Measurements from ENCODE around the gene CHAMP1.
A peak's percentile ranks its signal among the peaks of the same experiment; 100 is the strongest.

GRCh38 chr13:114339857-114340534 is 25.7 kb downstream of the CHAMP1 start:
- TF ChIP-seq CTCF (IDR thresholded peaks at IDR 0.05): peak; percentile 58
- TF ChIP-seq EZH2phosphoT487 (IDR thresholded peaks at IDR 0.05): no peak
- no peak for TF ChIP-seq EZH2 (IDR thresholded peaks at IDR 0.05)
